ENCODE data around the gene ADCY6.
"Not testable (repeated sequence)": the region's sequence is repeated elsewhere in the genome, so short reads cannot be mapped to it uniquely, and the experiment has no call there.

Gene ADCY6

GRCh38 chr12:48764521-48764920 lies 24.4 kb downstream of the ADCY6 start:
- Histone ChIP-seq H3K36me3 (ENCODE audit: control insufficient read depth in 5 of 5, insufficient read depth in 5 of 5, low read length in 5 of 5) (peaks cover 0 to 45% (median 36%) of the 10 kb centered on the region in 5 donors), H3K4me1 (ENCODE audit: control insufficient read depth in 5 of 5, insufficient read depth in 5 of 5, low read length in 5 of 5) (peaks cover 7 to 35% (median 32%) of the 10 kb centered on the region in 5 donors), H3K9ac (ENCODE audit: low read length in 5 of 5) (no peak overlapping the region), H3K4me3 (ENCODE audit: low read depth in 1 of 5, low read length in 5 of 5) (no peak overlapping the region), H3K9me3 (ENCODE audit: control insufficient read depth in 5 of 5, low read length in 5 of 5) (no peaks in the 10 kb centered on the region), H3K27me3 (ENCODE audit: control insufficient read depth in 5 of 5, insufficient read depth in 4 of 5, low read length in 5 of 5) (no peaks in the 10 kb centered on the region), H3K27ac (ENCODE audit: low read depth, low read length) (no peak overlapping the region)

DNA sequence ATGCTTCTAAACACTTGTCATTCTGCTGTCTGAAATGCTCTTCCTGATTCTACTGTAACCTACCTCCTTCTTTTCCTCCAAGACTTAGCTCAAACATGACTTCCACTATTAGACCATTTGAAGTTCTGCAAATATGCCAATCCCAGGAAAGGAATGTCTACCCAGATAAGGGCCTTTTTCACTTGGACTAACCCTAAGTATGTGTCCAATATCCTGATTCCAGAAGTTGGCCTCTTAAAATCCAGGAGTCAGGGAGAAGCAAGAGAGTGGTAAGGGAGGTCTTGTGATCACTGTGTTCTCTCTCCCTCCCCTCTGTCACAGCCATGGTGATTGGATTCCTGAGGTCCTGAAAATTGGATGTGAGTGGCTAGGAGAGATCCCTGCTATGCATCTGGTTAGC lies 30.2 kb downstream of the ADCY6 start:
- Histone ChIP-seq H3K36me3 (ENCODE audit: control insufficient read depth in 5 of 5, insufficient read depth in 5 of 5, low read length in 5 of 5) (no peaks in the 10 kb centered on the region), H3K9ac (ENCODE audit: low read length in 5 of 5) (no peak overlapping the region), H3K4me1 (ENCODE audit: control insufficient read depth in 5 of 5, insufficient read depth in 5 of 5, low read length in 5 of 5) (no peaks in the 10 kb centered on the region), H3K9me3 (ENCODE audit: control insufficient read depth in 5 of 5, low read length in 5 of 5) (no peaks in the 10 kb centered on the region), H3K4me3 (ENCODE audit: low read depth in 1 of 5, low read length in 5 of 5) (no peak overlapping the region), H3K27me3 (ENCODE audit: control insufficient read depth in 5 of 5, insufficient read depth in 4 of 5, low read length in 5 of 5) (no peaks in the 10 kb centered on the region), H3K27ac (ENCODE audit: low read depth, low read length) (no peak overlapping the region)

- no peaks in the 10 kb centered on the region for H3K27me3 ChIP-seq (ENCODE audit: control insufficient read depth in 5 of 5, insufficient read depth in 4 of 5, low read length in 5 of 5)
- H3K4me1 ChIP-seq (ENCODE audit: control insufficient read depth in 5 of 5, insufficient read depth in 5 of 5, low read length in 5 of 5), result no peaks in the 10 kb centered on the region
- H3K9ac ChIP-seq (ENCODE audit: low read length in 5 of 5), result no peak overlapping the region
- no peak overlapping the region for H3K4me3 ChIP-seq (ENCODE audit: low read depth in 1 of 5, low read length in 5 of 5)
- no peaks in the 10 kb centered on the region for H3K9me3 ChIP-seq (ENCODE audit: control insufficient read depth in 5 of 5, low read length in 5 of 5)
- no peak overlapping the region for H3K27ac ChIP-seq (ENCODE audit: low read depth, low read length)
- no peaks in the 10 kb centered on the region for H3K36me3 ChIP-seq (ENCODE audit: control insufficient read depth in 5 of 5, insufficient read depth in 5 of 5, low read length in 5 of 5)
Measured at GRCh38 chr12:48758186-48758585, 30.7 kb downstream of the ADCY6 start.

- Histone ChIP-seq H3K27me3 (ENCODE audit: control insufficient read depth in 5 of 5, insufficient read depth in 4 of 5, low read length in 5 of 5) (no peaks in the 10 kb centered on the region), H3K36me3 (ENCODE audit: control insufficient read depth in 5 of 5, insufficient read depth in 5 of 5, low read length in 5 of 5) (no peaks in the 10 kb centered on the region), H3K27ac (ENCODE audit: low read depth, low read length) (no peak overlapping the region), H3K4me3 (ENCODE audit: low read depth in 1 of 5, low read length in 5 of 5) (no peak overlapping the region), H3K9ac (ENCODE audit: low read length in 5 of 5) (no peak overlapping the region), H3K9me3 (ENCODE audit: control insufficient read depth in 5 of 5, low read length in 5 of 5) (no peaks in the 10 kb centered on the region), H3K4me1 (ENCODE audit: control insufficient read depth in 5 of 5, insufficient read depth in 5 of 5, low read length in 5 of 5) (no peaks in the 10 kb centered on the region)
Measured at GRCh38 chr12:48750769-48751356, 38.0 kb downstream of the ADCY6 start.

DNA sequence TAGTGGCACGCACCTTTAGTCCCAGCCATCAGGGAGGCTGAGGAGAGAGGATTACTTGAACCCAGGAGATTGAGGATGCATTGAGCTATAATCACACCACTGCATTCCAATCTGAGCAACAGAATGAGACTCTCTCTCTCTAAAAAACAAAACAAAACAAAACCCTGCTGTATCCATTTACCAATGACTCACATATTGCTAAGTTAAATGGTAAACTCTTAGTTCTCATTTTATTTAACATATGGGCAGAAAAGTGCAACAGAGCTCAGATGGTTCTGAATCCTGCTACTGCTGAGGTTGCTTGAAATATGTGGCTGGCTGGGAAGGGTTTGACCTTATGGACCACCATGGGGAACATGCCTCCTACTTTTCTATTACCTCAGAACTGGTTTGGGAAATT lies 38.7 kb downstream of the ADCY6 start:
- no peaks in the 10 kb centered on the region for H3K36me3 ChIP-seq (ENCODE audit: control insufficient read depth in 5 of 5, insufficient read depth in 5 of 5, low read length in 5 of 5)
- H3K9me3 ChIP-seq (ENCODE audit: control insufficient read depth in 5 of 5, low read length in 5 of 5), result no peaks in the 10 kb centered on the region
- H3K27ac ChIP-seq (ENCODE audit: low read depth, low read length), result no peak overlapping the region
- H3K27me3 ChIP-seq (ENCODE audit: control insufficient read depth in 5 of 5, insufficient read depth in 4 of 5, low read length in 5 of 5), result no peaks in the 10 kb centered on the region
- H3K9ac ChIP-seq (ENCODE audit: low read length in 5 of 5), result no peak overlapping the region
- no peak overlapping the region for H3K4me3 ChIP-seq (ENCODE audit: low read depth in 1 of 5, low read length in 5 of 5)
- H3K4me1 ChIP-seq (ENCODE audit: control insufficient read depth in 5 of 5, insufficient read depth in 5 of 5, low read length in 5 of 5), result no peaks in the 10 kb centered on the region

- no peaks in the 10 kb centered on the region for H3K36me3 ChIP-seq (ENCODE audit: control insufficient read depth in 5 of 5, insufficient read depth in 5 of 5, low read length in 5 of 5)
- H3K4me3 ChIP-seq (ENCODE audit: low read depth in 1 of 5, low read length in 5 of 5), result no peak overlapping the region
- H3K27me3 ChIP-seq (ENCODE audit: control insufficient read depth in 5 of 5, insufficient read depth in 4 of 5, low read length in 5 of 5), result peaks cover 0 to 2% (median 0%) of the 10 kb centered on the region in 5 donors
- H3K4me1 ChIP-seq (ENCODE audit: control insufficient read depth in 5 of 5, insufficient read depth in 5 of 5, low read length in 5 of 5), result no peaks in the 10 kb centered on the region
- H3K9me3 ChIP-seq (ENCODE audit: control insufficient read depth in 5 of 5, low read length in 5 of 5), result no peaks in the 10 kb centered on the region
- H3K27ac ChIP-seq (ENCODE audit: low read depth, low read length), result no peak overlapping the region
- no peak overlapping the region for H3K9ac ChIP-seq (ENCODE audit: low read length in 5 of 5)
Measured at GRCh38 chr12:48744251-48745008, 44.5 kb downstream of the ADCY6 start.

GRCh38 chr12:48739618-48740269 lies 49.1 kb downstream of the ADCY6 start:
- Histone ChIP-seq H3K27me3 (ENCODE audit: control insufficient read depth in 5 of 5, insufficient read depth in 4 of 5, low read length in 5 of 5) (peaks cover 0 to 3% (median 0%) of the 10 kb centered on the region in 5 donors), H3K9ac (ENCODE audit: low read length in 5 of 5) (no peak overlapping the region), H3K4me3 (ENCODE audit: low read depth in 1 of 5, low read length in 5 of 5) (no peak overlapping the region), H3K9me3 (ENCODE audit: control insufficient read depth in 5 of 5, low read length in 5 of 5) (no peaks in the 10 kb centered on the region), H3K36me3 (ENCODE audit: control insufficient read depth in 5 of 5, insufficient read depth in 5 of 5, low read length in 5 of 5) (no peaks in the 10 kb centered on the region), H3K27ac (ENCODE audit: low read depth, low read length) (no peak overlapping the region), H3K4me1 (ENCODE audit: control insufficient read depth in 5 of 5, insufficient read depth in 5 of 5, low read length in 5 of 5) (no peaks in the 10 kb centered on the region)

DNA sequence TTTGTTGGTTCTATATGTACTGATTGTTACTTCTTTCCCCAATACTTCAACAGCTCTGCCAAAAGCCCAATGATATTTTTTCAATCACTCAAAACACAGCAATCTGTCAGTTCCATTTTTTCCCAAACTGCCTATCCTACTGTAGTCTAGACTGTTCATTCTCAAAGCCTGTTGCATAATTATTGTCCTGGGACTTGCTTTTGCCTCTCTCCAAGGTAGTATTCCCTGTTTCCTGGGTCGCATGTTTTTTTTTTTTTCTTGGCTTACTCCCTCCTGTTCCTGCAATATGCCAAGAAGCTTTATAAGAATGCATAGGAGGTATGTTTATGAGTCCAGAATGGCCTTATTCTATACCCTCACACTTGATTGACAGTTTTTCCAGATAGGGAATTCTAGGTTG lies 52.4 kb downstream of the ADCY6 start:
- Histone ChIP-seq H3K4me3 (ENCODE audit: low read depth in 1 of 5, low read length in 5 of 5) (no peak overlapping the region), H3K9ac (ENCODE audit: low read length in 5 of 5) (no peak overlapping the region), H3K36me3 (ENCODE audit: control insufficient read depth in 5 of 5, insufficient read depth in 5 of 5, low read length in 5 of 5) (no peaks in the 10 kb centered on the region)

GRCh38 chr12:48728807-48729206 lies 60.1 kb downstream of the ADCY6 start:
- H3K9ac ChIP-seq (ENCODE audit: low read length in 5 of 5), result no peak overlapping the region
- H3K4me3 ChIP-seq (ENCODE audit: low read depth in 1 of 5, low read length in 5 of 5), result no peak overlapping the region
- no peaks in the 10 kb centered on the region for H3K4me1 ChIP-seq (ENCODE audit: control insufficient read depth in 5 of 5, insufficient read depth in 5 of 5, low read length in 5 of 5)
- H3K9me3 ChIP-seq (ENCODE audit: control insufficient read depth in 5 of 5, low read length in 5 of 5), result no peaks in the 10 kb centered on the region
- no peaks in the 10 kb centered on the region for H3K36me3 ChIP-seq (ENCODE audit: control insufficient read depth in 5 of 5, insufficient read depth in 5 of 5, low read length in 5 of 5)
- H3K27me3 ChIP-seq (ENCODE audit: control insufficient read depth in 5 of 5, insufficient read depth in 4 of 5, low read length in 5 of 5), result no peaks in the 10 kb centered on the region
- H3K27ac ChIP-seq (ENCODE audit: low read depth, low read length), result no peak overlapping the region

More for the DNA sequence above, 52.4 kb downstream of the ADCY6 start:
- Histone ChIP-seq H3K27me3 (ENCODE audit: control insufficient read depth in 5 of 5, insufficient read depth in 4 of 5, low read length in 5 of 5) (peaks cover 0 to 3% (median 0%) of the 10 kb centered on the region in 5 donors), H3K27ac (ENCODE audit: low read depth, low read length) (no peak overlapping the region), H3K4me1 (ENCODE audit: control insufficient read depth in 5 of 5, insufficient read depth in 5 of 5, low read length in 5 of 5) (no peaks in the 10 kb centered on the region), H3K9me3 (ENCODE audit: control insufficient read depth in 5 of 5, low read length in 5 of 5) (no peaks in the 10 kb centered on the region)

DNA sequence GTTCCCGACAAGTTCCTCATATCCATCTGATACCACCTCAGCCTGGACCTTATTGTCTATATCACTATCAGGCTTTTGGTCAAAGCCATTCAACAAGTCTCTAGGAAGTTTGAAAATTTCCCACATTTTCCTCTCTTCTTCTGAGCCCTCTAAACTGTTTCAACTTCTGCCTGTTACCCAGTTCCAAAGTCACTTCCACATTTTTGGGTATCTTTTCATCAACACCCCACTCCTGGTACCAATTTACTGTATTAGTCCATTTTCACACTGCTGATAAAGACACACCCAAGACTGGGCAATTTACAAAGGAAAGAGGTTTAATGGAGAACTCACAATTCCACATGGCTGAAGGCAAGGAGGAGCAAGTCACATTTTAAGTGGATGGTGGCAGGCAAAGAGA lies 68.2 kb downstream of the ADCY6 start:
- not testable (repeated sequence) for H3K4me1 ChIP-seq (ENCODE audit: control insufficient read depth in 5 of 5, insufficient read depth in 5 of 5, low read length in 5 of 5); H3K27me3 ChIP-seq (ENCODE audit: control insufficient read depth in 5 of 5, insufficient read depth in 4 of 5, low read length in 5 of 5); H3K36me3 ChIP-seq (ENCODE audit: control insufficient read depth in 5 of 5, insufficient read depth in 5 of 5, low read length in 5 of 5); H3K4me3 ChIP-seq (ENCODE audit: low read depth in 1 of 5, low read length in 5 of 5); H3K27ac ChIP-seq (ENCODE audit: low read depth, low read length); H3K9ac ChIP-seq (ENCODE audit: low read length in 5 of 5); H3K9me3 ChIP-seq (ENCODE audit: control insufficient read depth in 5 of 5, low read length in 5 of 5)
